Ovary (tissue), 3 donors: Measurements from ENCODE around the gene ACER2.

ENCODE experiments used
- POLR2A ChIP-seq: fragments of 450-650 bp; IDR thresholded peaks from one replicate; pipeline ENCODE4 v1.6.1; 2017; ENCODE audit warnings: antibody characterized with exemption, mild to moderate bottlenecking, moderate library complexity
- TF ChIP-seq, protein P1 (sequence below), 3 donors: fragments of 450-650 bp in 2 of 3; fragments of 200-600 bp in 1 of 3; IDR thresholded peaks; one replicate each; pipeline versions ENCODE4 v1.5.1 to v1.8.0; 2016 to 2022; ENCODE audit warnings: antibody characterized with exemption in 3 of 3, mild to moderate bottlenecking in 1 of 3
- donor health status: DM: no; HTN: no; CAD: no.

DNA sequence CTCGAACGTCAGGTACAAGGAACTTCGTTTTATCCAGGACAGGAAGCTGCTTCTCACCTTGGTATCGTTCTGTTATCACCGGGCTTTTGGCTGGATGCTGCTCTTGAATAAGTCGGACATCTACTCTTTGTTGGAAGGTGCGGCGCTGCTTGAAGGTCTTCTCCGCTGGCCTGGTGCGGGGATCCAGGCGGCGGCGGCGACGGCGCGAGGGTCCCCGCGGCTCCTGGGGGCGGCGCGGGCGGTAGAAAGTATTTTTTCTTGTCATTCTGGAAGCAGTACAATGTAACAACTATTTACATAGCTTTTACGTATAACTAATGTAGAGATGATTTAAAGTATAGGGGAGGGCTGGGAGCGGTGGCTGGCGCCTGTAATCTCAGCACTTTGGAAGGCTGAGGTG, 52.3 kb downstream of the ACER2 start:
- TF ChIP-seq, protein P1, sequence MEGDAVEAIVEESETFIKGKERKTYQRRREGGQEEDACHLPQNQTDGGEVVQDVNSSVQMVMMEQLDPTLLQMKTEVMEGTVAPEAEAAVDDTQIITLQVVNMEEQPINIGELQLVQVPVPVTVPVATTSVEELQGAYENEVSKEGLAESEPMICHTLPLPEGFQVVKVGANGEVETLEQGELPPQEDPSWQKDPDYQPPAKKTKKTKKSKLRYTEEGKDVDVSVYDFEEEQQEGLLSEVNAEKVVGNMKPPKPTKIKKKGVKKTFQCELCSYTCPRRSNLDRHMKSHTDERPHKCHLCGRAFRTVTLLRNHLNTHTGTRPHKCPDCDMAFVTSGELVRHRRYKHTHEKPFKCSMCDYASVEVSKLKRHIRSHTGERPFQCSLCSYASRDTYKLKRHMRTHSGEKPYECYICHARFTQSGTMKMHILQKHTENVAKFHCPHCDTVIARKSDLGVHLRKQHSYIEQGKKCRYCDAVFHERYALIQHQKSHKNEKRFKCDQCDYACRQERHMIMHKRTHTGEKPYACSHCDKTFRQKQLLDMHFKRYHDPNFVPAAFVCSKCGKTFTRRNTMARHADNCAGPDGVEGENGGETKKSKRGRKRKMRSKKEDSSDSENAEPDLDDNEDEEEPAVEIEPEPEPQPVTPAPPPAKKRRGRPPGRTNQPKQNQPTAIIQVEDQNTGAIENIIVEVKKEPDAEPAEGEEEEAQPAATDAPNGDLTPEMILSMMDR (IDR thresholded peaks at IDR 0.05) = no peak
- TF ChIP-seq POLR2A = no peak
